Activated naive CD4-positive, alpha-beta T cell treated with Interleukin-2 at 50 U/mL for 16 hours (primary cell): ENCODE results near the gene C10orf95.

Experiments used
- DNase-seq: peaks from one replicate; pipeline ENCODE4 v3.0.0-alpha.2; 2020

Gene C10orf95

GRCh38 chr10:102400076-102400475 lies 51.3 kb downstream of the C10orf95 start:
- DNase-seq, result no peak
